ENCODE data around the gene USP37.
"Not testable (repeated sequence)": the region's sequence is repeated elsewhere in the genome, so short reads cannot be mapped to it uniquely, and the experiment has no call there.

The USP37 gene

DNA sequence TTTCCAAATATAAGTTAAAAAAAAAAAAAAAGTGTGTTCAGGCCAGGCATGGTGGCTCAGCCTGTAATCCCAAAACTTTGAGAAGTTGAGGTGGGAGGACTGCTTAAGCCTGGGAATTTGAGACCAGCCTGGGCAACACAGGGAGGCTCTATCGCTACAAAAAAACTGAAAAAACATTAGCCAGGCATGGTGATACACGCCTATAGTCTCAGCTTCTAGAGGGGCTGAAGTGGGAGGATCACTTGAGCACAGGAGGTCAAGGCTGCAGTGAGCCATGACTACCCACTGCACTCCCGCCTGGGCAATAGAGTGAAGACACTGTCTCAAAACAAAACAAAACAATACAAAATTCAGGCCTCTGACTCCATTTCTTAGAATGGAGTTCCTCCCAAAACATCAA lies 9.2 kb downstream of the USP37 start:
- Histone ChIP-seq H3K9me3 (replicated peaks in 1 of 2; ENCODE audit: control insufficient read depth in 2 of 2, insufficient read depth in 1 of 2, low read depth in 1 of 2, low read length in 2 of 2) (no peaks in the 10 kb centered on the region), H3K4ac (ENCODE audit: low read length) (no peak overlapping the region), H3K27me3 (ENCODE audit: control insufficient read depth in 3 of 3, insufficient read depth in 3 of 3, low read depth in 1 of 3, low read length in 3 of 3) (no peaks in the 10 kb centered on the region), H3K4me2 (ENCODE audit: insufficient read depth, low read length, poor library complexity, severe bottlenecking) (no peak overlapping the region), H2AFZ (ENCODE audit: low read length) (no peak overlapping the region), H3K79me1 (ENCODE audit: low read depth, low read length) (no peaks in the 10 kb centered on the region), H3K18ac (ENCODE audit: low read length) (no peak overlapping the region), H3K4me1 (ENCODE audit: control insufficient read depth in 2 of 2, insufficient read depth in 1 of 2, low read depth in 1 of 2, low read length in 2 of 2) (no peaks in the 10 kb centered on the region), H3K9ac (ENCODE audit: low read depth, low read length, poor library complexity) (no peak overlapping the region), H3K27ac (replicated peaks; ENCODE audit: low read length) (no peak overlapping the region), H3K23ac (ENCODE audit: low read depth, low read length, poor library complexity) (no peak overlapping the region), H4K91ac (ENCODE audit: low read depth, low read length, poor library complexity) (no peak overlapping the region), H2BK5ac (ENCODE audit: low read length) (no peak overlapping the region), H3K14ac (ENCODE audit: low read length) (no peak overlapping the region), H2BK120ac (ENCODE audit: low read depth, low read length) (no peak overlapping the region), H4K8ac (ENCODE audit: low read depth, low read length) (no peak overlapping the region), H2AK5ac (ENCODE audit: low read depth, low read length) (no peak overlapping the region), H2BK12ac (ENCODE audit: low read length) (no peak overlapping the region), H3K4me3 (ENCODE audit: low read length in 2 of 2) (no peak overlapping the region), H2BK15ac (ENCODE audit: low read length) (no peak overlapping the region), H3K36me3 (replicated peaks in 1 of 2; ENCODE audit: control insufficient read depth in 2 of 2, insufficient read depth in 2 of 2, low read length in 2 of 2) (peaks cover 11 to 97% of the 10 kb centered on the region in 2 donors)
- WGBS, 2 donors (ENCODE audit: extremely low coverage in 2 of 2, insufficient read length in 2 of 2, insufficient replicate concordance in 1 of 2), result no CpG with 5 or more reads among the region's 3 CpGs
- no peak for DNase-seq (ENCODE audit: low spot score)

DNA sequence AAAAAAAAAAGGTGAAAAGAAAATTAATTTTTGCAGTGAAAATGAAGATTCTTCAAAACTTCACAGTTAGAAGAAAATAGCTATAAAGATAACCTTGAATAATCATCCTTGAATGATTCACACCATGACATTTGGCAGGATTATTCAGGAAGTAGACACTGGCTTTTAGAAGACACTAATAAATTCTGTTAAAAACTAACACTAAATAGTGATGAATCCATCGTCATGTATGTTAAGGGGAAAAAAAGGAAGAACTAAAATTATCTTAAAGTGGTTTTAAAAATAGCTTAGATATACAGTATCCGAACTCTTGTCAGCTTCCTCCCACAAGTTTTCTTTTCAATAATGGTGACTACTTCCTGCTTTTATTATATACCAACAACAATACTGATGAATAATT lies 10.2 kb downstream of the USP37 start:
- Histone ChIP-seq H4K91ac (ENCODE audit: low read depth, low read length, poor library complexity) (no peak overlapping the region), H2BK120ac (ENCODE audit: low read depth, low read length) (no peak overlapping the region), H3K36me3 (replicated peaks in 1 of 2; ENCODE audit: control insufficient read depth in 2 of 2, insufficient read depth in 2 of 2, low read length in 2 of 2) (peaks cover 15 to 97% of the 10 kb centered on the region in 2 donors), H3K9me3 (replicated peaks in 1 of 2; ENCODE audit: control insufficient read depth in 2 of 2, insufficient read depth in 1 of 2, low read depth in 1 of 2, low read length in 2 of 2) (peaks cover 0 to 5% of the 10 kb centered on the region in 2 donors), H3K79me1 (ENCODE audit: low read depth, low read length) (no peaks in the 10 kb centered on the region), H2BK5ac (ENCODE audit: low read length) (no peak overlapping the region), H3K27me3 (ENCODE audit: control insufficient read depth in 3 of 3, insufficient read depth in 3 of 3, low read depth in 1 of 3, low read length in 3 of 3) (no peaks in the 10 kb centered on the region), H3K14ac (ENCODE audit: low read length) (no peak overlapping the region), H2BK12ac (ENCODE audit: low read length) (no peak overlapping the region), H3K4me3 (ENCODE audit: low read length in 2 of 2) (no peak overlapping the region), H3K27ac (replicated peaks; ENCODE audit: low read length) (no peak overlapping the region), H2AK5ac (ENCODE audit: low read depth, low read length) (no peak overlapping the region), H2BK15ac (ENCODE audit: low read length) (no peak overlapping the region), H2AFZ (ENCODE audit: low read length) (no peak overlapping the region), H4K8ac (ENCODE audit: low read depth, low read length) (no peak overlapping the region), H3K4ac (ENCODE audit: low read length) (no peak overlapping the region), H3K9ac (ENCODE audit: low read depth, low read length, poor library complexity) (no peak overlapping the region), H3K18ac (ENCODE audit: low read length) (no peak overlapping the region), H3K4me1 (ENCODE audit: control insufficient read depth in 2 of 2, insufficient read depth in 1 of 2, low read depth in 1 of 2, low read length in 2 of 2) (no peaks in the 10 kb centered on the region), H3K4me2 (ENCODE audit: insufficient read depth, low read length, poor library complexity, severe bottlenecking) (no peak overlapping the region), H3K23ac (ENCODE audit: low read depth, low read length, poor library complexity) (no peak overlapping the region)
- DNase-seq (ENCODE audit: low spot score), result no peak
- no CpG with 5 or more reads among the region's 2 CpGs for WGBS, 2 donors (ENCODE audit: extremely low coverage in 2 of 2, insufficient read length in 2 of 2, insufficient replicate concordance in 1 of 2)

DNA sequence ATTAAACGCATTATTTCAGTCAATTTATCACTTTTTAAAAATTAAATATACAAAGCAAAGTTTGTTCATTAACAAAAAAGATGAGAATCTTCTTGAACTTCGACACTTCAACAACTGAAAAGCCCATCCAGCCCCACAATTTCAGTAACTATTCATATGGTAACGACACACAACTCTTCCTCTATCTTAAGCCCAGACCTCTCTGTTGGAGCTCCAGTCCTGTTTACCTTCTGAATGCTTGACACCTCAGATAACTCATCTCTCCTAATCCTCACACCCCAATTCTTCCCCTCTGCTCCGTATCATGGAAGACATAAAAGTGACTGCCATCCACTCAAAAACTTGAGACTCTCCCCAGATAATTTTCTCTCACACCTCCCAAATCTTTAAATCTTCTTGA lies 12.6 kb downstream of the USP37 start:
- no peak overlapping the region for H3K14ac ChIP-seq (ENCODE audit: low read length)
- no peak overlapping the region for H3K23ac ChIP-seq (ENCODE audit: low read depth, low read length, poor library complexity)
- no peaks in the 10 kb centered on the region for H3K27me3 ChIP-seq (ENCODE audit: control insufficient read depth in 3 of 3, insufficient read depth in 3 of 3, low read depth in 1 of 3, low read length in 3 of 3)
- WGBS, 2 donors (ENCODE audit: extremely low coverage in 2 of 2, insufficient read length in 2 of 2, insufficient replicate concordance in 1 of 2), result no CpG with 5 or more reads among the region's 4 CpGs
- no peak for DNase-seq (ENCODE audit: low spot score)
- no peak overlapping the region for H2BK120ac ChIP-seq (ENCODE audit: low read depth, low read length)
- H2BK15ac ChIP-seq (ENCODE audit: low read length), result no peak overlapping the region
- H2AK5ac ChIP-seq (ENCODE audit: low read depth, low read length), result no peak overlapping the region
- H4K8ac ChIP-seq (ENCODE audit: low read depth, low read length), result no peak overlapping the region
- no peak overlapping the region for H3K4me2 ChIP-seq (ENCODE audit: insufficient read depth, low read length, poor library complexity, severe bottlenecking)
- H4K91ac ChIP-seq (ENCODE audit: low read depth, low read length, poor library complexity), result no peak overlapping the region
- H3K9ac ChIP-seq (ENCODE audit: low read depth, low read length, poor library complexity), result no peak overlapping the region
- H3K79me1 ChIP-seq (ENCODE audit: low read depth, low read length), result no peaks in the 10 kb centered on the region
- no peaks in the 10 kb centered on the region for H3K4me1 ChIP-seq (ENCODE audit: control insufficient read depth in 2 of 2, insufficient read depth in 1 of 2, low read depth in 1 of 2, low read length in 2 of 2)
- H2BK5ac ChIP-seq (ENCODE audit: low read length), result no peak overlapping the region
- no peak overlapping the region for H2BK12ac ChIP-seq (ENCODE audit: low read length)
- no peak overlapping the region for H3K4ac ChIP-seq (ENCODE audit: low read length)
- H3K9me3 ChIP-seq (replicated peaks in 1 of 2; ENCODE audit: control insufficient read depth in 2 of 2, insufficient read depth in 1 of 2, low read depth in 1 of 2, low read length in 2 of 2), result peaks cover 0 to 5% of the 10 kb centered on the region in 2 donors
- no peak overlapping the region for H3K18ac ChIP-seq (ENCODE audit: low read length)
- no peak overlapping the region for H3K4me3 ChIP-seq (ENCODE audit: low read length in 2 of 2)
- no peak overlapping the region for H3K27ac ChIP-seq (replicated peaks; ENCODE audit: low read length)
- H3K36me3 ChIP-seq (replicated peaks in 1 of 2; ENCODE audit: control insufficient read depth in 2 of 2, insufficient read depth in 2 of 2, low read length in 2 of 2), result peaks cover 21 to 96% of the 10 kb centered on the region in 2 donors
- no peak overlapping the region for H2AFZ ChIP-seq (ENCODE audit: low read length)

DNA sequence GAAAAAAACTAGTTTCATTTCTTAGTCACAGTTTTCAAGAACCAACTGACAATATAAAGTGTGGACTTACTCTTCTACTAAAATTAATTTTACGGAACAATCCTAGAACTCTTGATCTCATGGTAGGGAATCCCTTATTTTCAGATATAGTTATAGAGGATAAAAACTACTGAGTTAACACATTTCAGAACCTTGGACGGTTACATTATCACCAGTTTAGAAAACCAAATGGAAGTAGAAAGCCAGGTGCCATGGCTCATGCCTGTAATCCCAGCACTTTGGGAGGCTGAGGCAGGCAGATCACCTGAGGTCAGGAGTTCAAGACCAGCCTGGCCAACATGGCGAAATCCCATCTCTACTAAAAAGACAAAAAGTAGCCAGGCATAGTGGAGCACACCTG lies 13.9 kb downstream of the USP37 start:
- H3K18ac ChIP-seq (ENCODE audit: low read length); H3K27ac ChIP-seq (replicated peaks; ENCODE audit: low read length); H3K79me1 ChIP-seq (ENCODE audit: low read depth, low read length); H2BK120ac ChIP-seq (ENCODE audit: low read depth, low read length); H3K14ac ChIP-seq (ENCODE audit: low read length); H3K27me3 ChIP-seq (ENCODE audit: control insufficient read depth in 3 of 3, insufficient read depth in 3 of 3, low read depth in 1 of 3, low read length in 3 of 3); H3K4me2 ChIP-seq (ENCODE audit: insufficient read depth, low read length, poor library complexity, severe bottlenecking); H3K9me3 ChIP-seq (replicated peaks in 1 of 2; ENCODE audit: control insufficient read depth in 2 of 2, insufficient read depth in 1 of 2, low read depth in 1 of 2, low read length in 2 of 2); H3K4me1 ChIP-seq (ENCODE audit: control insufficient read depth in 2 of 2, insufficient read depth in 1 of 2, low read depth in 1 of 2, low read length in 2 of 2); H2AK5ac ChIP-seq (ENCODE audit: low read depth, low read length); H4K91ac ChIP-seq (ENCODE audit: low read depth, low read length, poor library complexity); H4K8ac ChIP-seq (ENCODE audit: low read depth, low read length); H2BK12ac ChIP-seq (ENCODE audit: low read length); H2AFZ ChIP-seq (ENCODE audit: low read length); H3K9ac ChIP-seq (ENCODE audit: low read depth, low read length, poor library complexity); DNase-seq (ENCODE audit: low spot score); H3K23ac ChIP-seq (ENCODE audit: low read depth, low read length, poor library complexity); H2BK5ac ChIP-seq (ENCODE audit: low read length); H3K4ac ChIP-seq (ENCODE audit: low read length); H2BK15ac ChIP-seq (ENCODE audit: low read length); H3K4me3 ChIP-seq (ENCODE audit: low read length in 2 of 2): not testable (repeated sequence)
- WGBS, 2 donors (ENCODE audit: extremely low coverage in 2 of 2, insufficient read length in 2 of 2, insufficient replicate concordance in 1 of 2), result no CpG with 5 or more reads among the region's 3 CpGs
- peaks cover 19 to 96% of the 10 kb centered on the region in 2 donors for H3K36me3 ChIP-seq (replicated peaks in 1 of 2; ENCODE audit: control insufficient read depth in 2 of 2, insufficient read depth in 2 of 2, low read length in 2 of 2)

Measured in neuronal stem cell (in vitro differentiated cells).